ENCODE measurements around the gene OR4D2.

The OR4D2 gene

DNA sequence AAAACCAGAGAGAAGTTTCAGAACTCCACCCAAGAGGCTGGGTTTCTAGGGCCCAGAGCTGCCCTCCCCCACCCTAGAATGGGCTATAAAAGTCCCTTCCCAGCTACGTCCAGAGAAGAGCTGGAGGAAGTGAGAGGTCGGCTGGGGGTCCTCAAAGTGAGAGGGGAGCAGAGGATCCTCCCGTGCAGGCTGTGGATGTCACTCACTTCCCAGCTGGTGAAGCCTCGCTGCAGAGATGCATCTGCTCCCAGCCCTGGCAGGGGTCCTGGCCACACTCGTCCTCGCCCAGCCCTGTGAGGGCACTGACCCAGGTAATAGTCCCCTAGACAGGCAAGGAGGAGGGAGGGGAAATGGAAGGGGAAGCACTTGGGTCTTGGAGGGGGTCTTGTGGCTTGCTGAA, 25.8 kb downstream of the OR4D2 start, which contains the start of gene EPX:
Gene EPX (plus strand): TSS at position 115 of the 400 bp plus-strand sequence. CDS start 121 bp downstream, at position 236.
- TF ChIP-seq, protein P1, sequence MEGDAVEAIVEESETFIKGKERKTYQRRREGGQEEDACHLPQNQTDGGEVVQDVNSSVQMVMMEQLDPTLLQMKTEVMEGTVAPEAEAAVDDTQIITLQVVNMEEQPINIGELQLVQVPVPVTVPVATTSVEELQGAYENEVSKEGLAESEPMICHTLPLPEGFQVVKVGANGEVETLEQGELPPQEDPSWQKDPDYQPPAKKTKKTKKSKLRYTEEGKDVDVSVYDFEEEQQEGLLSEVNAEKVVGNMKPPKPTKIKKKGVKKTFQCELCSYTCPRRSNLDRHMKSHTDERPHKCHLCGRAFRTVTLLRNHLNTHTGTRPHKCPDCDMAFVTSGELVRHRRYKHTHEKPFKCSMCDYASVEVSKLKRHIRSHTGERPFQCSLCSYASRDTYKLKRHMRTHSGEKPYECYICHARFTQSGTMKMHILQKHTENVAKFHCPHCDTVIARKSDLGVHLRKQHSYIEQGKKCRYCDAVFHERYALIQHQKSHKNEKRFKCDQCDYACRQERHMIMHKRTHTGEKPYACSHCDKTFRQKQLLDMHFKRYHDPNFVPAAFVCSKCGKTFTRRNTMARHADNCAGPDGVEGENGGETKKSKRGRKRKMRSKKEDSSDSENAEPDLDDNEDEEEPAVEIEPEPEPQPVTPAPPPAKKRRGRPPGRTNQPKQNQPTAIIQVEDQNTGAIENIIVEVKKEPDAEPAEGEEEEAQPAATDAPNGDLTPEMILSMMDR (IDR thresholded peaks at IDR 0.05; ENCODE audit: borderline replicate concordance, insufficient read depth, low read depth, low read length): no peak
- H3K4me3 ChIP-seq (ENCODE audit: low read depth, low read length): no peak within 1 kb of the TSS

DNA sequence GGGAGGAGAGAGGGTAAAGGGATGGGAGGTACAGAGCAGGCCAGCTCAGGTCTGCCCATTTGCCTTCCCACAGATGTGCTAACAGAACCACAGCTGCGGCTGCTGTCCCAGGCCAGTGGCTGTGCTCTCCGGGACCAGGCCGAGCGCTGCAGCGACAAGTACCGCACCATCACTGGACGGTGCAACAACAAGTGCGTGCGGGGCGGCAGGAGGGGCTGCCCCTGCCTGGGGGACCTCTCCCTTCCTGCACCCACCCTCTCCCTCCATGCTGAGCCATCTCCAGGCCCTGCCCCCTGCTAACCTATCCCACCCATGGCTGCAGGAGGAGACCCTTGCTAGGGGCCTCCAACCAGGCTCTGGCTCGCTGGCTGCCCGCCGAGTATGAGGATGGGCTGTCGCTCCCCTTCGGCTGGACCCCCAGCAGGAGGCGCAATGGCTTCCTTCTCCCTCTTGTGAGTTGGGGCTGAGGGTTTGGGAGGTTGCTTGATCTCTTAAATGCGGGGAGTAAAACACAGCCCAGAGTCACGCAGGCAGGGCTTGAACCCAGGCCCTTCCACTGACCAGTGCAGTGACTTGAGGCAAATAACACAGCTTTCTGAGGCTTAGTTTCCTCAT, 27.0 kb downstream of the OR4D2 start:
- TF ChIP-seq, protein P1 (IDR thresholded peaks at IDR 0.05; ENCODE audit: borderline replicate concordance, insufficient read depth, low read depth, low read length): no peak
- H3K4me3 ChIP-seq (ENCODE audit: low read depth, low read length): no peak overlapping the region

DNA sequence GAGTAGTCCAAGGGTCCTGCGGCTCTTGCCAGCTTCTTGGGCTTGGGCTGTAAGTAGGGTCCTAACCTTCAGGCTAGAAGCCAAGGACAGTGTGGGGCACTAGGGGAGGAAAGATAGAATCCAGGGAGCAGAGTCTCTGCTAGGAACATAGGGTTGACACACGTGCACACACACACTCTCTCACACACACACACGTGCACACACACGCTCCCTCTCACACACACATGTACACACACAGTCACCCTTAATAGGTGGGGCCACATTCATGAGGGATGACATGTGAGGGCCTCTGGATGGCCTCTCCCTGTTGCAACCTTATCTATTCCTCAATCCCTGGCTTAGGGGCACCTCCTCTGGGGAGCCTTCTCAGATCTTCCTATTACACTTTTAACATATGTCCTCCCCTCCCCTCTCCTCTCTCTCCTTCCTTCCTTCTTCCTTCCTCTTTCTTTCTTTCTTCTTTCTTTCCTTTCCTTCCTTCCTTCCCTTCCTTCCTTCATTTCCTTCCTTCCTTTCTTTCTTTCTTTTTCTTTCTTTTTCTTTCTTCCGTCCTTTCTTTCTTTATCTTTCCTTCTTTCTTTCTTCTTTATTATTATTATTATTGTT, 28.8 kb downstream of the OR4D2 start:
- H3K4me3 ChIP-seq (ENCODE audit: low read depth, low read length): no peak overlapping the region
- TF ChIP-seq, protein P1 (IDR thresholded peaks at IDR 0.05; ENCODE audit: borderline replicate concordance, insufficient read depth, low read depth, low read length): no peak

DNA sequence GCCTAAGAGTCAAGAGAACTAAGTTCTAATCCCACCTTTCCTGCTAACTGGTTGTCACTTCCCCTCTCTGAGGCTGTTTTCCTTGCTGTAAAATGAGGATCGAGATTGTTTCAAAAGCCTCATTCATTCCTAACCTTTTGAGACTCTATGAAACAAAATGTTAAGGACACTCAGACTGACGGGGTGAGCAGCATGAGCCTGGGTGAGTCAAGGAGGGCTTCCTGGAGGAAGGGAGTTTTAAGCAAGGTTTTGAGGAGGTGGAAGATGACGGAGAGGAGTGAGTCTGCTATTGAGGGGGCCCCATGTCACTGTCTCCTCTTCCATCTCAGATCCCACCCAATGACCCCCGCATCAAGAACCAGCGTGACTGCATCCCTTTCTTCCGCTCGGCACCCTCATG, 29.8 kb downstream of the OR4D2 start:
- TF ChIP-seq, protein P1 (IDR thresholded peaks at IDR 0.05; ENCODE audit: borderline replicate concordance, insufficient read depth, low read depth, low read length): no peak
- no peak overlapping the region for H3K4me3 ChIP-seq (ENCODE audit: low read depth, low read length)

DNA sequence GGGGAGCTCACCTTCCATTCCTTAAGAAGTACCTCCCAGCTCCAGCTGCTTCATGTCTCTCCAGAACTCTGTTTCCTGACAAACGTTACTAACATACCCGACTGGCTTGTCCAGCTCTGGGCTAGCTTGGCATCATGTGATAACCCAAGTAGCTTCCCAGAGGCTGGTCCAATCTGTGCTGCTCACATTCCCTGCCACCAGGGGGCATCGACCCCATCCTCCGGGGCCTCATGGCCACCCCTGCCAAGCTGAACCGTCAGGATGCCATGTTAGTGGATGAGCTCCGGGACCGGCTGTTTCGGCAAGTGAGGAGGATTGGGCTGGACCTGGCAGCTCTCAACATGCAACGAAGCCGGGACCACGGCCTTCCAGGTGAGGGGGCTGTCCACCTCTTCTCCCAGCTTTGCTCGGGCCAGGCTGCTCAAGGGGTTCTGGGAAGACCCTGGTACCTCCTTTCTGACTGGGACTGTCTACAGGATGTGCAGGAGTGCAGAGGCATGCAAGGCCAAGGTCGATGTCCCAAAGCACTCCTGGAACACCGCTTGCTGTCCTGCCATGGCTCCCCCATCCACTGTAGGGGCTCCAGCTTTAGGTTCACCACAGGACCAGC, 33.3 kb downstream of the OR4D2 start:
- TF ChIP-seq, protein P1 (IDR thresholded peaks at IDR 0.05; ENCODE audit: borderline replicate concordance, insufficient read depth, low read depth, low read length): peak; percentile 85
- no peak overlapping the region for H3K4me3 ChIP-seq (ENCODE audit: low read depth, low read length)

DNA sequence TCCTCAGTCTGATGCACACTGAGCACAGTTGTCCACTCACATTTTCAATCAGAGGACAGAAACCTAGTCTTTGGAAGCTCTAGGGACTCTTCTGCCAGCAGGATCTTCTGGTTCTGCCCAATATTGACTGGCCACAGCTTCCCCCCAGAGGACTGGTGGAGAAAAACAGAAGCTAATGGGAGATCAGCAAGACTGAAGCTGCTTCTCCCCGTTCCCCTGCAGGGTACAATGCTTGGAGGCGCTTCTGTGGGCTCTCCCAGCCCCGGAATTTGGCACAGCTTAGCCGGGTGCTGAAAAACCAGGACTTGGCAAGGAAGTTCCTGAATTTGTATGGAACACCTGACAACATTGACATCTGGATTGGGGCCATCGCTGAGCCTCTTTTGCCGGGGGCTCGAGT, 36.1 kb downstream of the OR4D2 start:
- TF ChIP-seq, protein P1 (IDR thresholded peaks at IDR 0.05; ENCODE audit: borderline replicate concordance, insufficient read depth, low read depth, low read length): no peak
- no peak overlapping the region for H3K4me3 ChIP-seq (ENCODE audit: low read depth, low read length)

DNA sequence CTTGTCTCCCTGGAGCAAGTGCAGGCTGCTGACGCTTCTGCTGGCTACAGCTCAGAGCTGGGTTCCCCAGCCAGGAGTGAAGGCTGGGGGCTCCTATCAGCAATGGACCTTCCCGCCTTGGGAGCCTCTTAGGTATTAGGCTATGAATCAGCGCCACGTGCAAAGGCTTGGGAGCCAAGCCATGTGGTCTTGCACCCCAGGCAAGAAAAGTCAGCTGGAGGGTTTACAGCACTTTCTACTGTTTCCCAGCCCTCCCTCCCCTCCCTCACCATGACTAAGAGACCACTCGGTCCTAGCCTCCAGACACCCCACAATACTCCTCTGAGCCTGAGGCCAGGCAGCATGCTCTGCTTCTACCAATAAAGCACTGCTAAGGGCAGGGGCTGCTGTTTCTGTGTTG, 38.0 kb downstream of the OR4D2 start:
- TF ChIP-seq, protein P1 (IDR thresholded peaks at IDR 0.05; ENCODE audit: borderline replicate concordance, insufficient read depth, low read depth, low read length): no peak
- no peak overlapping the region for H3K4me3 ChIP-seq (ENCODE audit: low read depth, low read length)
